DOHH2 (cell line): Measurements from ENCODE around the gene TMUB2.

Source experiments
- H3F3A ChIP-seq: fragments of 200-600 bp; sonication (generic), shearing (Covaris generic); 2 replicates; pipeline ENCODE4 v1.6.0; 2016; ENCODE audit warnings: antibody characterized with exemption, mild to moderate bottlenecking; ENCODE audit not compliant: control insufficient read depth, insufficient read depth
- H3K27ac ChIP-seq: fragments of 200-600 bp; sonication (generic); 2 replicates; pipeline ENCODE4 v1.5.1; 2014; ENCODE audit warnings: low read depth, mild to moderate bottlenecking, low read length, moderate library complexity
- H3K27me3 ChIP-seq: fragments of 200-600 bp; sonication (generic); 2 replicates; pipeline ENCODE4 v1.6.1; 2014; ENCODE audit warnings: mild to moderate bottlenecking, low read length, mixed read lengths; ENCODE audit not compliant: control insufficient read depth
- H3K36me3 ChIP-seq: fragments of 200-600 bp; sonication (generic); 2 replicates; pipeline ENCODE4 v1.6.1; 2014; ENCODE audit warnings: mild to moderate bottlenecking, low read length, moderate library complexity, mixed read lengths; ENCODE audit not compliant: control insufficient read depth
- H3K4me1 ChIP-seq: fragments of 200-600 bp; sonication (generic); 2 replicates; pipeline ENCODE4 v1.6.1; 2014; ENCODE audit warnings: mild to moderate bottlenecking, low read length, mixed read lengths; ENCODE audit not compliant: control insufficient read depth
- H3K4me2 ChIP-seq: fragments of 200-600 bp; sonication (generic); 2 replicates; pipeline ENCODE4 v1.6.0; 2014; ENCODE audit warnings: mild to moderate bottlenecking, low read length, moderate library complexity
- H3K4me3 ChIP-seq: fragments of 200-600 bp; sonication (generic); 2 replicates; pipeline ENCODE4 v1.5.1; 2014; ENCODE audit warnings: mild to moderate bottlenecking, low read length, mixed read lengths
- H3K79me2 ChIP-seq: fragments of 200-600 bp; sonication (generic); 2 replicates; pipeline ENCODE4 v1.6.1; 2014; ENCODE audit warnings: mild to moderate bottlenecking, low read length, mixed read lengths; ENCODE audit not compliant: control insufficient read depth
- H3K9me2 ChIP-seq: fragments of 200-600 bp; sonication (generic); replicated peaks from 2 replicates; pipeline ENCODE4 v1.6.1; 2014; ENCODE audit warnings: mild to moderate bottlenecking, low read length, mixed read lengths; ENCODE audit not compliant: control insufficient read depth
- H3K9me3 ChIP-seq: fragments of 200-600 bp; sonication (generic); 2 replicates; pipeline ENCODE4 v1.6.1; 2014; ENCODE audit warnings: antibody characterized with exemption, low read length, mixed read lengths; ENCODE audit not compliant: control insufficient read depth, insufficient read depth
- H4K20me1 ChIP-seq: fragments of 200-600 bp; sonication (generic); 2 replicates; pipeline ENCODE4 v1.6.0; 2014; ENCODE audit warnings: low read depth, mild to moderate bottlenecking, antibody characterized with exemption, low read length, moderate library complexity; ENCODE audit not compliant: control insufficient read depth, insufficient read depth
- EZH2phosphoT487 ChIP-seq: fragments of 200-600 bp; sonication (generic); IDR thresholded peaks from 2 replicates; pipeline ENCODE4 v1.6.1; 2017; ENCODE audit warnings: borderline replicate concordance, mild to moderate bottlenecking, antibody characterized with exemption, low read length, moderate library complexity, mixed read lengths
- TF ChIP-seq, protein P1 (sequence below): fragments of 200-600 bp; sonication (generic); IDR thresholded peaks from one replicate; pipeline ENCODE4 v1.5.1; 2014; ENCODE audit warnings: antibody characterized with exemption, mild to moderate bottlenecking, low read depth, low read length; ENCODE audit not compliant: poor library complexity, severe bottlenecking

The TMUB2 gene

DNA sequence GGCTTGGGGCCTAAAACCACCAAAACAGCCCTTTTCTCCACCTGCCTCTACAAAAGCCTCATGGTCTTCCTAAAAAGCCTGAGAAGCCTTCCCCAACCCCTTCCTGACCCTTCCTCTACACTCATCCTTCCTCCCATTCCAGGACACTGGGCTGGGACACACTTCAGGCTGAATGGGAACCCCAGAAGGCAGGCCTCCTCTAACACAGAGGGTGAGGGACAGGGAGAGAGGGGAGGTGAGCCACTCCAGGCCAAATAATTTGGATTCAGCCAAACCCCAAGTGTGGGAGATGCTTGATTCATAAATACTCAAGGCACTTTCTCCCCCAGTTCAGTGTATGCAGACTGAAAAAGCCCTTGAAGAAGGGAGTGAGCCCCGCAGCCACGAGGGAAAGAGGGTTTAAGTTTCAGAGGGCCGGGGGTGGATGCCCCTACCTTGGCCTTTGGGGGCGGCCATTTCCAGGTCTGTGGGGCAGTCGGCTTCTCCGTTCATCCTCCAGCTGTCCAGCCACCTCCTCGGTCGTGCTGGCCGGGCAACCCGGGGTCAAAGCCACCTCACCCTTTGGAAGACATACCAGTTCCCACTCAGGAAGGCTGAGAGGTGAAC lies 31.1 kb downstream of the TMUB2 start:
- H3K4me1 ChIP-seq = peaks cover 56% of the 10 kb centered on the region

DNA sequence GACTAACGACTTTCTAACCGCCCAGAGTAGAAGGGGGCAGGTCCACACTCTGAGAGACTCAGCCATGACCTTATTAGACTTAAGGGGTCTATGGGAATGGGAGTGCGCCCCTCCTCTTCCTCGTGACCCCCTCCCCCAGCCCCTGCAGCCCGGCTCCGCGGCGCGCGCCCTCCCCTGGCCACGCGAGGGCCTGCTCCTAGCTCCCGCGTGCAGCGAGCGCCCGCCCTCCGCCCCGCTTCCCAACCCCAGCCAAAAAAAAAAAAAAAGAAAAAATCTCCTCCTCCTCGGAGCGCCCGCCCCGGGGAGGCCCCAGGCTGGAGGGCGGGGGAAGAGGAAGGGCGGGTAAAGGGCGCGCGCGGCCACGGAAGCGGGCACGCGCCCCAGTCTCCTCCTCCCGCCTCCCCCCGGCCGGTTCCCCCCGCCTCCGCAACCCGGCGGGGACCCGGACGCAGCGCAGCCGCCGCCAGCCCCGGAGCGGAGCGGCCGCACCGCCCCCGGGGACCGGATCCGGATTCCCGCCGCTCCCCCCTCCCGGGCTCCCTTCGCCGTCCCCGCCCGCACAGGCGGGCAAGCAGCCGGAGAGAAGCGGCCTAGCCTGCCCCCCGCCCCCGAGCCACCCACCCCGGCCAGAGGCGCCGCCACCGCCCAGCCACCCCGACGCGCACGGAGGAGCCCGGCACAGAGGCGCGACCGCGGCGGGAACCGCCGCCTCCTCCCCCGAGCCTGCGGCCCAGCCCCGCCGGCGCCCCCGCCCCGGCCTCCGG lies 31.8 kb downstream of the TMUB2 start:
- Histone ChIP-seq H4K20me1 (no peaks in the 10 kb centered on the region), H3K4me3 (peak overlapping the region; percentile 96), H3K9me3 (no peaks in the 10 kb centered on the region), H3K9me2 (no peaks in the 10 kb centered on the region), H3F3A (peaks cover 28% of the 10 kb centered on the region), H3K27me3 (no peaks in the 10 kb centered on the region), H3K4me1 (peaks cover 51% of the 10 kb centered on the region), H3K27ac (peak overlapping the region; percentile 82), H3K79me2 (peaks cover 67% of the 10 kb centered on the region), H3K36me3 (peaks cover 53% of the 10 kb centered on the region), H3K4me2 (peak overlapping the region; percentile 80)
- no peak for TF ChIP-seq EZH2phosphoT487
- TF ChIP-seq, protein P1, sequence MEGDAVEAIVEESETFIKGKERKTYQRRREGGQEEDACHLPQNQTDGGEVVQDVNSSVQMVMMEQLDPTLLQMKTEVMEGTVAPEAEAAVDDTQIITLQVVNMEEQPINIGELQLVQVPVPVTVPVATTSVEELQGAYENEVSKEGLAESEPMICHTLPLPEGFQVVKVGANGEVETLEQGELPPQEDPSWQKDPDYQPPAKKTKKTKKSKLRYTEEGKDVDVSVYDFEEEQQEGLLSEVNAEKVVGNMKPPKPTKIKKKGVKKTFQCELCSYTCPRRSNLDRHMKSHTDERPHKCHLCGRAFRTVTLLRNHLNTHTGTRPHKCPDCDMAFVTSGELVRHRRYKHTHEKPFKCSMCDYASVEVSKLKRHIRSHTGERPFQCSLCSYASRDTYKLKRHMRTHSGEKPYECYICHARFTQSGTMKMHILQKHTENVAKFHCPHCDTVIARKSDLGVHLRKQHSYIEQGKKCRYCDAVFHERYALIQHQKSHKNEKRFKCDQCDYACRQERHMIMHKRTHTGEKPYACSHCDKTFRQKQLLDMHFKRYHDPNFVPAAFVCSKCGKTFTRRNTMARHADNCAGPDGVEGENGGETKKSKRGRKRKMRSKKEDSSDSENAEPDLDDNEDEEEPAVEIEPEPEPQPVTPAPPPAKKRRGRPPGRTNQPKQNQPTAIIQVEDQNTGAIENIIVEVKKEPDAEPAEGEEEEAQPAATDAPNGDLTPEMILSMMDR = peak; percentile 62

More for the DNA sequence above, 31.1 kb downstream of the TMUB2 start:
- H3K36me3 ChIP-seq = peaks cover 60% of the 10 kb centered on the region
- peak overlapping the region; percentile 96 for H3K4me3 ChIP-seq
- H3K4me2 ChIP-seq = peak overlapping the region; percentile 80
- TF ChIP-seq, protein P1 = no peak
- TF ChIP-seq EZH2phosphoT487 = no peak
- no peaks in the 10 kb centered on the region for H3K9me2 ChIP-seq
- H3K79me2 ChIP-seq = peaks cover 67% of the 10 kb centered on the region
- H3K27ac ChIP-seq = peak overlapping the region; percentile 82
- H4K20me1 ChIP-seq = no peaks in the 10 kb centered on the region
- peaks cover 24% of the 10 kb centered on the region for H3F3A ChIP-seq
- no peaks in the 10 kb centered on the region for H3K9me3 ChIP-seq
- no peaks in the 10 kb centered on the region for H3K27me3 ChIP-seq

DNA sequence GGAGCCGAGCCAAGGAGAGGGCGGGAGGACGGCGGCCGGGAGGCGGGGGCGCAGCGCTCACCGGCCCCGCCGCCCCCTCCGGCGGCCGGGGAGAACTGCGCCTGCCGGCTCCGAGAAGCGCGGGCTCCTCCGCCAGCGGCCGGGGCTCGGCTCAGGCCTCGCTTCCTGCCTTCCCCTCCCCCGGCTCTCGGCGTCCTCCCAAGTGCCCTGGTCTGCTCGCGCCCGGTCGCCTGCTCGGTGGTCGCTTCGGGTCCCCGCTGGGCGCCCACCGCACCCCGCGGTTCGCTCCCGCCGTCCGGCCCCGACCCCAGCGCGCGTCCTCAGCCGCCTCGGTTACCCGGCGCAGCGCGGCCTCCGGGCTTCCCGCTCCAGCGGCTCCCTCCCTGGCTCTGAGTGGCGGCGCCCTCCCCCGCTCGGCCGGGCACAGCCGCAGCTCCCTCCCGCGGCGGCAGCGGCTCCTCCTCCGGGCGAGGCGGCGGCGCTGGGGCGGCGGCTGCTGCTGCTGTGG lies 32.4 kb downstream of the TMUB2 start:
- Histone ChIP-seq H3K27ac (peak overlapping the region; percentile 82), H3K9me2 (no peaks in the 10 kb centered on the region), H3K4me2 (peak overlapping the region; percentile 45; the same call in 1 of the 2 replicates), H3K9me3 (no peaks in the 10 kb centered on the region), H3K4me3 (peak overlapping the region; percentile 78), H3F3A (peaks cover 28% of the 10 kb centered on the region), H3K4me1 (peaks cover 44% of the 10 kb centered on the region), H3K36me3 (peaks cover 47% of the 10 kb centered on the region), H4K20me1 (no peaks in the 10 kb centered on the region), H3K27me3 (no peaks in the 10 kb centered on the region), H3K79me2 (peaks cover 67% of the 10 kb centered on the region)
- TF ChIP-seq, protein P1 = no peak
- TF ChIP-seq EZH2phosphoT487 = no peak
